T-cell (primary cell): Measurements from ENCODE around the gene PRRC2C. TPM values are rescaled to one million over a fixed set of nuclear protein-coding genes. Genes with fewer than 3 reads are reported as not detected.

ENCODE experiments used
- ATAC-seq, 4 experiments: fragments of 200-7000 bp in 3 of 4; fragments of 150-1000 bp in 1 of 4; cut with Tn5 transposase; replicated peaks in 1 of 4; 1 replicate in 3 of 4; 2 replicates in 1 of 4; pipeline ENCODE4 v1.10.0; 2021; ENCODE audit warnings: moderate library complexity in 3 of 4, mild to moderate bottlenecking in 2 of 4, moderate number of reproducible peaks in 1 of 4
- CTCF ChIA-PET, 2 donors: fragments of 300-600 bp; sonication (Branson Sonifier 250); formaldehyde crosslinking; loops; one replicate each; lab custom pipeline; 2022; ENCODE audit warnings: antibody characterized with exemption in 2 of 2; lab: Charles Lee
- POLR2A ChIA-PET, 2 donors: fragments of 300-600 bp; sonication (Branson Sonifier 250); formaldehyde crosslinking; loops; one replicate each; lab custom pipeline; 2022; ENCODE audit warnings: antibody characterized with exemption in 2 of 2; lab: Charles Lee
- DNase-seq, 35 experiments: peaks; one replicate each; pipeline versions ENCODE4 v3.0.0 to v3.0.0-alpha.2; 2013 to 2023
- H3K27ac ChIP-seq: one replicate; pipeline ENCODE4 v1.5.1; 2013; ENCODE audit warnings: low read length
- H3K27me3 ChIP-seq, 2 experiments: replicated peaks in 1 of 2; 1 replicate in 1 of 2; 2 replicates in 1 of 2; pipeline versions ENCODE4 v1.6.1 to v1.7.0; 2013; ENCODE audit warnings: low read length in 1 of 2, mixed read lengths in 1 of 2; ENCODE audit not compliant: control insufficient read depth in 2 of 2, insufficient read depth in 2 of 2; ENCODE audit errors: extremely low read depth in 1 of 2
- H3K36me3 ChIP-seq, 2 donors: 1 replicate in 1 of 2; 2 replicates in 1 of 2; pipeline versions ENCODE4 v1.6.1 to v1.7.0; 2013; ENCODE audit warnings: low read length in 1 of 2; ENCODE audit not compliant: control insufficient read depth in 2 of 2, insufficient read depth in 1 of 2; ENCODE audit errors: extremely low read depth in 1 of 2
- H3K4me1 ChIP-seq, 2 experiments: 1 replicate in 1 of 2; 2 replicates in 1 of 2; pipeline versions ENCODE4 v1.6.1 to v1.7.0; 2013; ENCODE audit warnings: low read length in 2 of 2, mixed read lengths in 1 of 2; ENCODE audit not compliant: insufficient read depth in 2 of 2, control insufficient read depth in 1 of 2; ENCODE audit errors: extremely low read depth in 1 of 2
- H3K4me3 ChIP-seq, 2 donors: 1 replicate in 1 of 2; 2 replicates in 1 of 2; pipeline versions ENCODE4 v1.5.1 to v1.7.0; 2013; ENCODE audit warnings: mild to moderate bottlenecking in 2 of 2, low read length in 1 of 2, moderate library complexity in 1 of 2; ENCODE audit not compliant: control insufficient read depth in 1 of 2; ENCODE audit errors: extremely low read depth in 1 of 2
- H3K9me3 ChIP-seq: 2 replicates; pipeline ENCODE4 v1.7.0; 2013
- H3K27ac Mint-ChIP-seq, 2 donors: one replicate each; pipeline ENCODE4 v1.8.0; 2020 to 2021; ENCODE audit warnings: mild to moderate bottlenecking in 2 of 2, mixed read lengths in 2 of 2
- H3K27me3 Mint-ChIP-seq, 2 donors: one replicate each; pipeline ENCODE4 v1.8.0; 2021 to 2022; ENCODE audit warnings: mixed read lengths in 2 of 2
- H3K36me3 Mint-ChIP-seq: one replicate; pipeline ENCODE4 v1.8.0; 2021; ENCODE audit warnings: mixed read lengths
- H3K4me1 Mint-ChIP-seq, 3 donors: one replicate each; pipeline ENCODE4 v1.8.0; 2020 to 2022; ENCODE audit warnings: mixed read lengths in 3 of 3, mild to moderate bottlenecking in 1 of 3
- H3K4me3 Mint-ChIP-seq, 3 donors: one replicate each; pipeline ENCODE4 v1.8.0; 2020 to 2022; ENCODE audit warnings: mild to moderate bottlenecking in 3 of 3, mixed read lengths in 3 of 3, moderate library complexity in 3 of 3
- H3K9me3 Mint-ChIP-seq, 3 donors: one replicate each; pipeline ENCODE4 v1.8.0; 2020 to 2022; ENCODE audit warnings: mixed read lengths in 3 of 3
- WGBS: methylation state at CpG from one replicate; pipeline ENCODE4 v1.1.5; 2013; ENCODE audit warnings: missing lambda C conversion rate; ENCODE audit not compliant: insufficient coverage; 5-methylcytosine and 5-hydroxymethylcytosine counted together
- total RNA-seq, 35 experiments: library from RNA in 6 of 35; stranded (reverse) in 6 of 35; fragments of 120-200 nt in 1 of 35; gene quantifications; one replicate each; pipeline versions ENCODE4 v1.2.1 to v1.2.4 and lab custom pipeline; 2013 to 2026

Gene PRRC2C
- total RNA-seq, 5 donors from 2014 or later (not counting 1 experiment from before 2014, with no cell fraction given) = 229 to 340 (median 259) TPM

DNA sequence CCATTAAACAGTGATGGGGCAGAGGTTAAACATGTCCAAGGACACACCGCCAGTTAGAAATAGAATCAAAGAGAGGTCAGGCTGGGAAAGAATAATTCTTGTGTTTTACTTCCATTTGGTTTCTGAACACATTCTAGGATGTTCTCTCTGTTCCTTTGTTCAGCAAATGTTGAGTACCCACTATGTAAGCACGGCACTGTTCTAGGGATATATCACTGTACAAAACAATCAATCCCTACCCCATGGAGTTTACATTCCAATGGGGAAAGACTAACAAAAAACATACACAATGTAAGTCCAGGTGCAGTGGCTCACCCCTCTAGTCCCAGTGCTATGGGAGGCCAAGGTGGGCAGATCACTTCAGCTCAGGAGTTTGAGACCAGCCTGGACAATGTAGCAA lies 142.9 kb downstream of the PRRC2C start:
- H3K27ac ChIP-seq = no peak overlapping the region
- ATAC-seq (no peak), DNase-seq (no peak)
- H3K4me1 ChIP-seq = no peaks in the 10 kb centered on the region
- Mint-ChIP-seq H3K4me1 (no peaks in the 10 kb centered on the region), H3K4me3 (no peak overlapping the region), H3K9me3 (no peaks in the 10 kb centered on the region), H3K27me3 (peaks cover 18 to 25% of the 10 kb centered on the region in 2 donors), H3K36me3 (no peaks in the 10 kb centered on the region), H3K27ac (no peak overlapping the region)
- no peaks in the 10 kb centered on the region for H3K9me3 ChIP-seq
- ChIA-PET CTCF (no interaction called here), POLR2A (no interaction called here)
- H3K36me3 ChIP-seq = no peaks in the 10 kb centered on the region
- H3K27me3 ChIP-seq = peaks cover 0 to 11% of the 10 kb centered on the region in 2 experiments
- WGBS = 100% methylated on average over 1 of the region's 2 CpGs
- no peak overlapping the region for H3K4me3 ChIP-seq

DNA sequence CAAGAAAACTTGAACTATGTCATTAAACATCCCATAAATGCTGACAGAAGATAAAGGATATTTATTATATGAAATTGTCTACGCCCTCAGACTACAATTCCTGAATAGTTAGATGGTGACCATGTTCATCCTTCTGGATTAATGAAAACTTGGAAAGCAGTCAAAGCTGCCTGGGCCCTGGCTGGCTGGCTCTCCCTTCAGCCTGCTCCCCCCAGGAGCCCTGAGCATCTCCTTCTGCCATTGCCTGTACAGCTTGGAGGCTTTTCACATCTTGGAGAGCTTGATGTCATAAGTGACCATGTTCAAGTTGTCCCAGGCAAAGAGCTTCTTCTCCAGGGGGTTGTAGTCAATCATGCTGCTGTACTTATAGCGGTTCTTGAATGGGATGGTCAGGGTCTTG lies 150.3 kb downstream of the PRRC2C start:
- Histone ChIP-seq H3K27ac (no peak overlapping the region), H3K4me3 (no peak overlapping the region), H3K9me3 (no peaks in the 10 kb centered on the region), H3K4me1 (no peaks in the 10 kb centered on the region), H3K36me3 (no peaks in the 10 kb centered on the region), H3K27me3 (peaks cover 0 to 11% of the 10 kb centered on the region in 2 experiments)
- Mint-ChIP-seq H3K36me3 (no peaks in the 10 kb centered on the region), H3K4me3 (no peak overlapping the region), H3K4me1 (no peaks in the 10 kb centered on the region), H3K9me3 (no peaks in the 10 kb centered on the region), H3K27me3 (peaks cover 2 to 12% of the 10 kb centered on the region in 2 donors), H3K27ac (no peak overlapping the region)
- DNase-seq (no peak), ATAC-seq (no peak)
- ChIA-PET CTCF (no interaction called here), POLR2A (no interaction called here)
- WGBS = 80% methylated on average over 1 of the region's 2 CpGs

DNA sequence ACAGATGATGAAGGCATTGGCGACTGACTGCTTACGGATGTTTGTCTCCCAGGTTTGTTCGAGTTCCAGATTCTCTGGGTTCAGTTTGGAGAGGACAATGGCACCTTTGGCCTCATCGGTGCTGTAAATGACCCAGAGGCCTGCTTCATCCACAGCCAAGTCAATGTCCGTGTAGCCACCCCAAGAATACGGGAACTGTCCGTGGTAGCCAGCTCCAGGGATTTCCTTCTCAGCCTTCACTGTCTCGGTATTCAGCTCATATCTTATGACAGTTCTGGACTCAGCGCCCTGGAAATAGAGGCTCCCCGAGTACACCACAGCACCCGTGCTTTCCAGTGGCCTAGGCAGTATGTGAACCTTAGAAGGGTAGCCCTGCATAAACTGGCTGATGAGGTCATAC lies 150.8 kb downstream of the PRRC2C start:
- H3K36me3 ChIP-seq = no peaks in the 10 kb centered on the region
- Mint-ChIP-seq H3K27me3 (peaks cover under 1 to 12% of the 10 kb centered on the region in 2 donors), H3K4me3 (no peak overlapping the region), H3K36me3 (no peaks in the 10 kb centered on the region), H3K27ac (no peak overlapping the region), H3K4me1 (no peaks in the 10 kb centered on the region), H3K9me3 (no peaks in the 10 kb centered on the region)
- 81% methylated on average over 11 of the region's 11 CpGs for WGBS
- H3K27ac ChIP-seq = no peak overlapping the region
- H3K9me3 ChIP-seq = no peaks in the 10 kb centered on the region
- no peaks in the 10 kb centered on the region for H3K4me1 ChIP-seq
- ATAC-seq = no peak
- peaks cover 0 to 11% of the 10 kb centered on the region in 2 experiments for H3K27me3 ChIP-seq
- POLR2A ChIA-PET = no interaction called here
- CTCF ChIA-PET = no interaction called here
- no peak overlapping the region for H3K4me3 ChIP-seq
- no peak for DNase-seq

DNA sequence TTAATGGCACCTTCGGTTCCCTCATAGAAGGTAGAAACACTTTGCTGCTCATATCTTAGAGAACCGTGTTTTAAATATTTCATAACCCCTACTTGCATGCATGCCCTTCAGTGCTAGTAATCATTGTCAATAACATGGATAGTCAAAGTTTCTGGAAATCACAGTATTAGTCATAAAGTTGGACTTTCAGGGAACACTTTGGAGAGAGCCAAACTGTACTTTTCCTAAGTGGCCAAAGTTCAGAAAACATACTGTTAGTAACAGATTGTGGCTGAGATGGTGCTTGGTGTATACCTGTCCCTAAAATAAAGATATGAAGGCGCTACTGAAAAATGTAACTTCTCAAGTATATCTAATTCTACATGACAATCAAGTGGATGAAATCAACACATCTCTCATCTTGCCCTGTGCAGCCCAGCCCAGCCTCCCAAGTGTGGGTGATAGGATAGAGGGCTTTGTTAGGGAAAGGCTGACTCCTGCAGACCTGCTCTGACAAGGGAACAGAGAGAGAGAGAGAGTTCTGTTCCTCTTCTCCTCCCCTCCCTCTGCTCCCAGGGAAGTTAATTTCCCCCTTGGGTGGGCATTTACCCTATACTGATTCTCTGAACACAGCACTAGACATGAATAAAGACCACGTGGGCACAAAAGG lies 152.7 kb downstream of the PRRC2C start:
- ChIA-PET CTCF (no interaction called here), POLR2A (no interaction called here)
- no peak overlapping the region for H3K27ac Mint-ChIP-seq
- H3K27ac ChIP-seq = no peak overlapping the region
- ATAC-seq (no peak), DNase-seq (no peak)
- no peaks in the 10 kb centered on the region for H3K36me3 Mint-ChIP-seq
- no peak overlapping the region for H3K4me3 ChIP-seq
- H3K4me1 ChIP-seq = no peaks in the 10 kb centered on the region
- H3K36me3 ChIP-seq = no peaks in the 10 kb centered on the region
- peaks cover 0 to 16% of the 10 kb centered on the region in 2 experiments for H3K27me3 ChIP-seq
- no peaks in the 10 kb centered on the region for H3K9me3 ChIP-seq
- H3K4me1 Mint-ChIP-seq = no peaks in the 10 kb centered on the region
- H3K27me3 Mint-ChIP-seq = peaks cover 3 to 8% of the 10 kb centered on the region in 2 donors
- H3K4me3 Mint-ChIP-seq = no peak overlapping the region
- WGBS = 0% methylated on average over 1 of the region's 4 CpGs
- no peaks in the 10 kb centered on the region for H3K9me3 Mint-ChIP-seq

DNA sequence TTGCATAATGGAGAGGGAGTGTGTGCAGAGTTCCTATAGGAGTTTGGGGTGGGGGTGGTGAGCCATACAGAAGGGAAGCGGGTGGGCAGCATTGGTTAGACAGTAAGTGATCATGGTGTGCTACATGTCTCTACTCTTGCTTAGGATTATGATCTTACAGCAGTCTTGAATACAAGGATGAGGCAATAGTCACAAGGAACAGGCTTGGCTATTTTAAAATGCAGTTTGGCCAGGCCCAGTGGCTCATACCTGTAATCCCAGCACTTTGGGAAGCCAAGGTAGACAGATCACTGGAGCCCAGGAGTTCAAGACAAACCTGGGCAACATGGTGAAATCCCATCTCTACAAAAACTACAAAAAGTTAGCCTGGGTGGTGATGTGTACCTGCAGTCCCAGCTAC lies 154.9 kb downstream of the PRRC2C start:
- peaks cover 3 to 8% of the 10 kb centered on the region in 2 donors for H3K27me3 Mint-ChIP-seq
- Histone ChIP-seq H3K36me3 (no peaks in the 10 kb centered on the region), H3K4me3 (no peak overlapping the region), H3K27me3 (peaks cover 0 to 13% of the 10 kb centered on the region in 2 experiments), H3K9me3 (no peaks in the 10 kb centered on the region), H3K4me1 (peaks cover 0 to 6% of the 10 kb centered on the region in 2 experiments), H3K27ac (no peak overlapping the region)
- no peaks in the 10 kb centered on the region for H3K36me3 Mint-ChIP-seq
- DNase-seq (no peak), ATAC-seq (no peak)
- no peak overlapping the region for H3K27ac Mint-ChIP-seq
- ChIA-PET POLR2A (no interaction called here), CTCF (interaction anchor here in 1 of 2 donors (0.6 kb wide), 2 partner anchors 926 to 1787 kb away, joined by 5 read pairs; no protein-coding TSS in a partner anchor)
- no peaks in the 10 kb centered on the region for H3K9me3 Mint-ChIP-seq
- no peak overlapping the region for H3K4me3 Mint-ChIP-seq
- peaks cover 5 to 7% (median 6%) of the 10 kb centered on the region in 3 donors for H3K4me1 Mint-ChIP-seq
- WGBS = 90% methylated on average over 1 of the region's 1 CpG

DNA sequence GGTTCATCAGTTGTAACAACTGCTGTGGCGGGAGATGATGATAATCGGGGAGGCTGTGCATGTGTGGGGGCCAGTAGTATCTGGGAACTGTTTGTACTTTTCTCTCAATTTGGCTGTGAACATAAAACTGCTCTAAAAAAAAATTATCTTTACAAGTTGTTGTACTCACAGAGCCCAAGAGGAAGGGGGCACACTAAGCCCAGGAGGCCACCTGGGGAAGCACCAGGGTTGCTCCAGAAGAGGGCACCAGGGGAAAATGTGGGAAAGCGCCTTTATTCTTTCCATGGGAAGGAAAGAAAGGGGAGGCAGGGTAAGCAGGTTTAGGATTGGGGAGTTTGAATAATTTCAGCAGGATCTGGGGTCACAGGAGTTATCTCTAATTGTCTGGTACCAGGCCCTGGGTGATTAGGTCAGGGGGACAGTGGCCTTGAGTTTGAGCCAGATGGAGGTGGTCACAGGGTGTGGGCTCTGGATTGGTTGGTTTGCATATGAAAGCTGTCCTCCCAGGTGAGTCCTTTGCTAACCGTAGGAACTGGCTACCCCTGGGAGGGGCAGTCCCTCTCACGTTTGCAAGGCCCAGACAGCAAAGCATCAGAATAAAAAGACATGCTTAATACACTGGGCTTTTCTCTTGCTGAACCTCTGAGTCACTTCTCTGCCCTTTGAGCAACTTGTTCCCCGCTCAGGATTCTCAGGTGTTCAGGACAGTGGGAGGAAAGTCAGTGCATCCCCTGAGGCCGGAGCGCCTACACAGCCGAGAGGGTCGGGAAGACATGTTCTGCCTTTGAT lies 155.9 kb downstream of the PRRC2C start:
- no peaks in the 10 kb centered on the region for H3K9me3 ChIP-seq
- no peak overlapping the region for H3K27ac ChIP-seq
- H3K36me3 ChIP-seq = no peaks in the 10 kb centered on the region
- H3K4me1 Mint-ChIP-seq = peaks cover 5 to 7% (median 6%) of the 10 kb centered on the region in 3 donors
- H3K4me1 ChIP-seq = peaks cover 0 to 6% of the 10 kb centered on the region in 2 experiments
- 64% methylated on average over 8 of the region's 10 CpGs for WGBS
- no peaks in the 10 kb centered on the region for H3K36me3 Mint-ChIP-seq
- peaks cover 3 to 8% of the 10 kb centered on the region in 2 donors for H3K27me3 Mint-ChIP-seq
- no peaks in the 10 kb centered on the region for H3K9me3 Mint-ChIP-seq
- no peak overlapping the region for H3K27ac Mint-ChIP-seq
- ChIA-PET POLR2A (no interaction called here), CTCF (interaction anchor here (0.6 kb wide), 2 partner anchors 448 to 944 kb away, joined by 3 read pairs; no protein-coding TSS in a partner anchor)
- no peak overlapping the region for H3K4me3 Mint-ChIP-seq
- no peak overlapping the region for H3K4me3 ChIP-seq
- no peak for ATAC-seq
- peaks cover 0 to 13% of the 10 kb centered on the region in 2 experiments for H3K27me3 ChIP-seq
- DNase-seq = no peak
